H1 (cell line): ENCODE results near the gene PCDHB16.

Source experiments
- SIN3A ChIP-seq, 2 experiments: IDR thresholded peaks in 1 of 2; conservative IDR thresholded peaks in 1 of 2; 2 replicates each; pipeline ENCODE4 v1.6.1; 2011 to 2012; ENCODE audit warnings: low read length in 2 of 2, improper control_type of control experiment in 1 of 2, low read depth in 1 of 2, mild to moderate bottlenecking in 1 of 2
- SP1 ChIP-seq: IDR thresholded peaks from 2 replicates; pipeline ENCODE4 v1.6.1; 2011; ENCODE audit warnings: low read depth, low read length
- SRF ChIP-seq: IDR thresholded peaks from 2 replicates; pipeline ENCODE4 v1.6.1; 2011; ENCODE audit warnings: mild to moderate bottlenecking, low read depth, low read length, moderate library complexity
- TF ChIP-seq, protein P1 (sequence below): IDR thresholded peaks from 2 replicates; pipeline ENCODE4 v1.6.1; 2011; ENCODE audit warnings: low read length, improper control_type of control experiment

- TF ChIP-seq SRF, result no peak
- no peak for TF ChIP-seq SP1
- TF ChIP-seq SIN3A (conservative IDR thresholded peaks at IDR 0.05 in 1 of 2, IDR thresholded peaks at IDR 0.05 in 1 of 2; ENCODE audit: low read depth in 1 of 2, low read length in 2 of 2), result no peak
- TF ChIP-seq, protein P1, sequence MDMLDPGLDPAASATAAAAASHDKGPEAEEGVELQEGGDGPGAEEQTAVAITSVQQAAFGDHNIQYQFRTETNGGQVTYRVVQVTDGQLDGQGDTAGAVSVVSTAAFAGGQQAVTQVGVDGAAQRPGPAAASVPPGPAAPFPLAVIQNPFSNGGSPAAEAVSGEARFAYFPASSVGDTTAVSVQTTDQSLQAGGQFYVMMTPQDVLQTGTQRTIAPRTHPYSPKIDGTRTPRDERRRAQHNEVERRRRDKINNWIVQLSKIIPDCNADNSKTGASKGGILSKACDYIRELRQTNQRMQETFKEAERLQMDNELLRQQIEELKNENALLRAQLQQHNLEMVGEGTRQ, result no peak
These were observed 17.4 kb downstream of the PCDHB16 start, which contains the start of gene PCDHB11 for GRCh38 chr5:141199359-141200235.
